CD4-positive, alpha-beta T cell treated with Interleukin-15 for 1 hour (primary cell): Measurements from ENCODE around the gene SERTM2.

Experiments
- DNase-seq: peaks from one replicate; pipeline ENCODE4 v3.0.0-alpha.2; 2020

Gene SERTM2

GRCh38 chrX:111561851-111562250 is 50.4 kb downstream of the SERTM2 start:
- no peak for DNase-seq

DNA sequence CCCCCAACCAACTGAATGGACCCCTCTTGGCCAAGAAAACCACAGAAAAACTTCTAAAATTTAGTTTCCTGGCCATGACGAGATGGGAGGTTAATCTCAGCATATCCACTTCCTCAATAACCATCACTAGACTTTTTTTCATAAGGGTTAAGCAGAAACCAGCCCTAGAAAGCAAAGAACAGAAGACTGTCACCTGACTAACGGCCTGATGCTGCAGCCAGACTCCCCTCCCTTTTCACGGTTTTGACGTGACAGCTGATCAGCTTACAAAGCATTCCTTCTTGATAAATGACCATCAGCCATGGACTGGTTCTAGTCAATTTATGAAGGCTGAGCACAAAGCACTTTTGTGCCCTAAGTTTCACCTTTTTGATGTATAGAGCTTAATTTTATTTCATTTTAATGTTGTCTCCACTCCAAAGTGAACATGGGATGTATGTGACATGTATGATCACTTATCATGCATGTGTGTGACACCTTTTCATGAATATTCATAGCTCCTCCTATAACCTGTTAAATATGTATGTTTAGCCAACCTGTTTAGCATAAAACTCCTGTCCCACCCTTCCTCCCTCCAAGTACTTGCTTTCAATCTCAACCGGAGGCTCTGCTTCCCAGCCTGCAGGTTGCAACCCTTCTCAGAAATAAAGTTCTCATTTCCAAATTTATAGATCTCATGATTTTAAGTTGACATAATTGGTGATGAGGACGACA is 56.3 kb downstream of the SERTM2 start:
- DNase-seq: no peak

GRCh38 chrX:111568354-111568753 is 56.9 kb downstream of the SERTM2 start:
- DNase-seq: no peak

- DNase-seq: no peak
These were observed 57.4 kb downstream of the SERTM2 start for GRCh38 chrX:111568817-111569216.
